D721Med (cell line): Measurements from ENCODE around the gene LMF1.

Experiments used
- DNase-seq: peaks from one replicate; pipeline ENCODE4 v3.0.0; 2011; ENCODE audit warnings: low spot score; ENCODE audit not compliant: insufficient read length
- FAIRE-seq: peaks from 2 replicates; lab custom pipeline; 2011; peaks lifted over from hg19 to GRCh38; lab: Jason Lieb, UNC
- CTCF ChIP-seq: IDR thresholded peaks from 2 replicates; pipeline ENCODE4 v1.5.1; 2012; ENCODE audit warnings: mild to moderate bottlenecking, control low read depth; ENCODE audit not compliant: insufficient read depth; ENCODE audit errors: missing control alignments

Gene LMF1

GRCh38 chr16:979859-980594, 9.2 kb upstream of the LMF1 start:
- TF ChIP-seq CTCF = no peak
- no peak for FAIRE-seq
- no peak for DNase-seq

- no peak for FAIRE-seq
- no peak for TF ChIP-seq CTCF
- no peak for DNase-seq
These were observed 8.4 kb upstream of the LMF1 start for GRCh38 chr16:979147-979546.

- no peak for TF ChIP-seq CTCF
- FAIRE-seq (no peak), DNase-seq (no peak)
These were observed 7.6 kb upstream of the LMF1 start for GRCh38 chr16:978403-978802.

GRCh38 chr16:977896-978295, 7.1 kb upstream of the LMF1 start:
- TF ChIP-seq CTCF = no peak
- FAIRE-seq = no peak
- no peak for DNase-seq

GRCh38 chr16:977081-977701, 6.4 kb upstream of the LMF1 start:
- no peak for TF ChIP-seq CTCF
- no peak for FAIRE-seq
- DNase-seq = no peak

GRCh38 chr16:976389-976931, 5.7 kb upstream of the LMF1 start:
- no peak for FAIRE-seq
- no peak for TF ChIP-seq CTCF
- no peak for DNase-seq

- TF ChIP-seq CTCF = no peak
- DNase-seq (no peak), FAIRE-seq (no peak)
These were observed 4.5 kb upstream of the LMF1 start for GRCh38 chr16:975291-975690.
